Transverse colon (tissue), 4 donors: Measurements from ENCODE around the gene LDLRAP1. TPM values are rescaled to one million over a fixed set of nuclear protein-coding genes. Genes with fewer than 3 reads are reported as not detected.
A peak's percentile ranks its signal among the peaks of the same experiment; 100 is the strongest.

Experiments
- DNase-seq: peaks from one replicate; pipeline ENCODE4 v3.0.0-alpha.2; 2019
- H3K27ac ChIP-seq, 4 donors: fragments of 200-600 bp; sonication (generic); 2 replicates each; pipeline ENCODE4 v1.5.1; 2016 to 2018; ENCODE audit warnings: inconsistent platforms in 4 of 4
- H3K27me3 ChIP-seq: fragments of 200-600 bp; sonication (generic); 2 replicates; pipeline ENCODE4 v1.5.1; 2017; ENCODE audit warnings: inconsistent platforms
- H3K36me3 ChIP-seq, 4 donors: fragments of 200-600 bp; sonication (generic); 2 replicates each; pipeline ENCODE4 v1.5.1; 2017 to 2019; ENCODE audit warnings: inconsistent platforms in 4 of 4
- H3K4me1 ChIP-seq, 4 donors: fragments of 200-600 bp; sonication (generic); 2 replicates each; pipeline ENCODE4 v1.5.1; 2017 to 2020; ENCODE audit warnings: inconsistent platforms in 4 of 4
- H3K4me3 ChIP-seq, 4 donors: fragments of 200-600 bp; sonication (generic); 1 replicate in 1 of 4; 2 replicates in 3 of 4; pipeline versions ENCODE4 v1.5.1 to v1.6.1; 2017 to 2019; ENCODE audit warnings: inconsistent platforms in 4 of 4
- H3K9me3 ChIP-seq, 2 donors: fragments of 200-600 bp; sonication (generic); 2 replicates each; pipeline ENCODE4 v1.5.1; 2017 to 2019; ENCODE audit warnings: inconsistent platforms in 2 of 2
- EP300 ChIP-seq: sonication (generic); formaldehyde crosslinking; IDR thresholded peaks from one replicate; pipeline ENCODE4 v1.6.1; 2017; ENCODE audit warnings: antibody characterized with exemption, low read depth
- POLR2A ChIP-seq: fragments of 450-650 bp; IDR thresholded peaks from one replicate; pipeline ENCODE4 v1.6.1; 2016; ENCODE audit warnings: antibody characterized with exemption, mild to moderate bottlenecking, moderate library complexity
- POLR2AphosphoS5 ChIP-seq, 3 donors: sonication (generic); formaldehyde crosslinking; IDR thresholded peaks; one replicate each; pipeline ENCODE4 v1.6.1; 2016; ENCODE audit warnings: antibody characterized with exemption in 3 of 3
- whole genome bisulfite sequencing, 2 donors: methylation state at CpG; one replicate each; pipeline ENCODE4 v1.1.5; 2018; ENCODE audit warnings: low coverage in 1 of 2; 5-methylcytosine and 5-hydroxymethylcytosine counted together
- in situ Hi-C, 4 donors: fragments of 200-750 bp; cut with MboI; loops; one replicate each; pipeline versions ENCODE4 v1.15.0 to v1.15.1; 2017; ENCODE audit warnings: low sequenced_read_pairs in 3 of 4, low pct_ligation_motif_present in 1 of 4, low pct_unique_long_range_greater_than_20kb in 1 of 4
- intact Hi-C: fragments of 100-400 bp; cut with DNase I; formaldehyde crosslinking; loops from one replicate; pipeline ENCODE4 v1.15.1; 2023; ENCODE audit warnings: low total_unique reads
- total RNA-seq, 4 donors: library from RNA; depleted of rRNA; stranded (reverse); fragments of >200 nt; gene quantifications; one replicate each; pipeline ENCODE4 v1.1.0, GENCODE V29; 2016
- TF ChIP-seq, protein P1 (sequence below), 5 experiments: fragments of 200-600 bp in 3 of 5; fragments of 450-650 bp in 2 of 5; sonication (generic) in 3 of 5; IDR thresholded peaks; 1 replicate in 2 of 5; 2 replicates in 3 of 5; pipeline ENCODE4 v1.5.1; 2016 to 2017; ENCODE audit warnings: antibody characterized with exemption in 5 of 5, inconsistent platforms in 3 of 5, mild to moderate bottlenecking in 2 of 5, moderate library complexity in 1 of 5

Gene LDLRAP1
- 10 to 100 TPM; 24.9 to 75.6 (median 37.8) TPM for total RNA-seq

- intact Hi-C loops, result no loop called here
- H3K27me3 ChIP-seq, result no peaks in the 10 kb centered on the region
- in situ Hi-C loops, result no loop called here
- H3K27ac ChIP-seq, result peak within 1 kb of the TSS; percentile 87 to 96 (median 90)
- 1% methylated on average over 49 of the region's 99 CpGs; no CpG with 5 or more reads in 1 of the 2 donors for WGBS, 2 donors
- DNase-seq, result peak; percentile 83
- TF ChIP-seq POLR2AphosphoS5 (IDR thresholded peaks at IDR 0.05) (peak; percentile 81 to 90 (median 85)), POLR2A (peak; percentile 69)
- TF ChIP-seq, protein P1, sequence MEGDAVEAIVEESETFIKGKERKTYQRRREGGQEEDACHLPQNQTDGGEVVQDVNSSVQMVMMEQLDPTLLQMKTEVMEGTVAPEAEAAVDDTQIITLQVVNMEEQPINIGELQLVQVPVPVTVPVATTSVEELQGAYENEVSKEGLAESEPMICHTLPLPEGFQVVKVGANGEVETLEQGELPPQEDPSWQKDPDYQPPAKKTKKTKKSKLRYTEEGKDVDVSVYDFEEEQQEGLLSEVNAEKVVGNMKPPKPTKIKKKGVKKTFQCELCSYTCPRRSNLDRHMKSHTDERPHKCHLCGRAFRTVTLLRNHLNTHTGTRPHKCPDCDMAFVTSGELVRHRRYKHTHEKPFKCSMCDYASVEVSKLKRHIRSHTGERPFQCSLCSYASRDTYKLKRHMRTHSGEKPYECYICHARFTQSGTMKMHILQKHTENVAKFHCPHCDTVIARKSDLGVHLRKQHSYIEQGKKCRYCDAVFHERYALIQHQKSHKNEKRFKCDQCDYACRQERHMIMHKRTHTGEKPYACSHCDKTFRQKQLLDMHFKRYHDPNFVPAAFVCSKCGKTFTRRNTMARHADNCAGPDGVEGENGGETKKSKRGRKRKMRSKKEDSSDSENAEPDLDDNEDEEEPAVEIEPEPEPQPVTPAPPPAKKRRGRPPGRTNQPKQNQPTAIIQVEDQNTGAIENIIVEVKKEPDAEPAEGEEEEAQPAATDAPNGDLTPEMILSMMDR (IDR thresholded peaks at IDR 0.05), result no peak
- no peaks in the 10 kb centered on the region for H3K9me3 ChIP-seq
- H3K4me1 ChIP-seq, result peaks cover 16 to 43% (median 28%) of the 10 kb centered on the region in 4 donors
- no peaks in the 10 kb centered on the region for H3K36me3 ChIP-seq
- H3K4me3 ChIP-seq, result peak within 1 kb of the TSS; percentile 53 to 90 (median 69)
Measured at GRCh38 chr1:25543425-25544242, at the start of gene LDLRAP1. TSS of gene LDLRAP1 (plus strand) at chr1:25543606. CDS start at chr1:25543699, 93 bp downstream.

- intact Hi-C loops, result no loop called here
- 80 to 81% methylated on average over 1 to 3 of the region's 3 CpGs for WGBS, 2 donors
- no peaks in the 10 kb centered on the region for H3K9me3 ChIP-seq
- no peak overlapping the region for H3K4me3 ChIP-seq
- in situ Hi-C loops, result no loop called here
- no peak for TF ChIP-seq POLR2A
- TF ChIP-seq, protein P1 (IDR thresholded peaks at IDR 0.05), result no peak
- TF ChIP-seq EP300, result no peak
- no peak for TF ChIP-seq POLR2AphosphoS5 (IDR thresholded peaks at IDR 0.05)
- H3K27ac ChIP-seq, result no peak overlapping the region
- H3K36me3 ChIP-seq, result peaks cover 0 to 62% (median 9%) of the 10 kb centered on the region in 4 donors
- no peak for DNase-seq
- no peaks in the 10 kb centered on the region for H3K27me3 ChIP-seq
- H3K4me1 ChIP-seq, result no peaks in the 10 kb centered on the region
Measured at GRCh38 chr1:25494952-25495351, 48.5 kb upstream of the LDLRAP1 start.

DNA sequence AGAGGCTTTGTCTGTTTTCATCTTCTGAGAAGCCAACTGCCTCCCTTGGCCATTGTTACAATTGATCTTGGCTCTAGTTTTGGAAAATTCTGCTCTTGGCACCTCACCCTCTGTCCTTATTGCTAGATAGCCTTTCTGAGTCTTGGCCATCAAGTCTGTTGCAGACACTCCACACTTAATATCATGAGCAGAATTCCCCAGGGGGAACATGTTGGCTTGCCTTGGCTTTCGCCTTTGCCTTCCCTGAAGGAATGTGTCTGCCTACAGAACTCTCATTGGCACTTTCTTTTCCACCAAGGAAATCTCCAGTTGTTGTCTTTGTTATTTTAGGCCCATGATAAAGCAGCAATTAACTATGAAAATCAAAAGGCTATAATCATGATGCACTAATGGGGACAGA is 42.7 kb upstream of the LDLRAP1 start:
- Histone ChIP-seq H3K4me1 (peaks cover 5 to 45% (median 18%) of the 10 kb centered on the region in 4 donors), H3K27ac (peak overlapping the region in 1 of 4 donors; percentile 41), H3K4me3 (no peak overlapping the region), H3K27me3 (no peaks in the 10 kb centered on the region), H3K36me3 (peaks cover 0 to 16% (median 6%) of the 10 kb centered on the region in 4 donors), H3K9me3 (no peaks in the 10 kb centered on the region)
- intact Hi-C loops (no loop called here), in situ Hi-C loops (no loop called here)
- WGBS, 2 donors, result 76% methylated on average over 1 of the region's 1 CpG; no CpG with 5 or more reads in 1 of the 2 donors
- no peak for DNase-seq
- TF ChIP-seq POLR2A (no peak), EP300 (no peak), POLR2AphosphoS5 (IDR thresholded peaks at IDR 0.05) (no peak)
- TF ChIP-seq, protein P1 (IDR thresholded peaks at IDR 0.05), result no peak

DNA sequence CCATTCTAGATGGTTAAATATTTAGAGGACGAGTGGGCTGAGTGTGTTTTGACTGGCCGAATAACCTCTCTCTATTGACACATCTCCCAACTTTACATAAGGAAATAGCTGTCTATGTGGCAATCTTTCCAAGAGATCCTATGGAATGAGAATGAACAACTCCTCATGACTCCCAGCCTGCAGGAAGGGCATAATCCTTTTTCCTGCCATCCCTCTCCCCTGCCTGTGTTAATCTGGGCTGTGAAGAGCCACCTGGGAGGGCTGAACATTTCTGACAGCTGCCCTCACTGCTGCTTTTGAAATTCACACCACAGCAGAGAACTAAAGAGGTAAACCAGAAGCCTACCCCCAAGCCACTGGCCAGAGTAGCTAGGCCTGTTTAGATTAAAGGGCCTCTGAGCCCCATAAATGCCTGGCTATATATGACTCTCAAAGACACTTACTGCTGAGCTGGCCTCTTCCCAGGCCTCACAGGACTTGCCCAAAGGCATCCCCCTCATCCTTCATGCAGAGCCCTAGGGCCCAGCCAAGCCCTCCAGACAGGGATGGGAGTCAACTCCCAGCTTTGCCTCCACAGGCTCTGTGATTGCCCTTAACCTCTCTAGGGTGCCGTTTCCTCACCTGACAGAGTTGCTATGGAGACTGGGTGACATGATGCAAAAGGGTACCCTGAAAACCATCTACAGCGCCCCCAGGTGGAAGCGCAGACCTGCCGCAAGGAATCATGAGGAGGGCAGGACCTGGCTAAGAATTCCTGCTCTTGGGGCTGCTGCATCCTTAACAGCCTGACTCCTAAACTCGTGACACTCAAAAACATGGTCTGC is 42.0 kb upstream of the LDLRAP1 start:
- peak overlapping the region; percentile 67 to 77 (median 74) for H3K27ac ChIP-seq
- H3K9me3 ChIP-seq, result no peaks in the 10 kb centered on the region
- in situ Hi-C loops (no loop called here), intact Hi-C loops (no loop called here)
- H3K4me1 ChIP-seq, result peaks cover 5 to 45% (median 18%) of the 10 kb centered on the region in 4 donors
- DNase-seq, result peak; percentile 16
- no peak overlapping the region for H3K4me3 ChIP-seq
- H3K27me3 ChIP-seq, result no peaks in the 10 kb centered on the region
- H3K36me3 ChIP-seq, result peaks cover 0 to 11% (median 2%) of the 10 kb centered on the region in 4 donors
- WGBS, 2 donors, result 16 to 60% methylated on average over 2 to 6 of the region's 7 CpGs
- TF ChIP-seq, protein P1 (IDR thresholded peaks at IDR 0.05), result peak in 2 of 5 experiments; percentile 16 to 18
- TF ChIP-seq POLR2AphosphoS5 (IDR thresholded peaks at IDR 0.05) (peak in 1 of 3 donors; percentile 27), POLR2A (peak; percentile 14), EP300 (no peak)
